Erythroblast (primary cell): ENCODE results near the gene KIF16B.

ENCODE experiments used
- DNase-seq, 2 experiments: peaks; one replicate each; lab custom pipeline; 2025; lab: John Stamatoyannopoulos, UW
- GATA1 ChIP-seq: IDR thresholded peaks from 2 replicates; pipeline ENCODE4 v1.6.1; 2011; ENCODE audit warnings: low read depth, mild to moderate bottlenecking, control low read depth, low read length, moderate library complexity
- POLR2A ChIP-seq: IDR thresholded peaks from 2 replicates; pipeline ENCODE4 v1.6.1; 2011; ENCODE audit warnings: mild to moderate bottlenecking, low read length

Gene KIF16B

DNA sequence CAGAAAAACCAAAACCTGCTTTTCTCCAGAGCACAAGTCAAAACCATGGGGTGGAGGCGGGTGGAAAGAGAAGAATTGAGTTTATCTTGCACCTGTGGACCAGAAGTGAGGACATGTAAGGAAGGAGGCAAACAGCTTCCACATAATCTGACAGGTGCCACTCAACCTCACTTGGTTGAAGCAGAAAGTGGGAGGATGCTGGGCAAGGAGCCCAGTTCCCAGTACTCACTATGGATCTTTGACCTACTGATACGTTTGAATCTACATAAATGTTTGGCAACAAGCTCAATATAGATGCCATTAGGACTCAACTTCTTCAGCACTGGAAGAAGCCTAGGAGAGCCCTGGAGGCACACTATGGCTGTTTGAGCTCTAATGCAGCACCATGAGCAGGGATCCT is 285.5 kb downstream of the KIF16B start:
- DNase-seq: no peak
- TF ChIP-seq POLR2A (no peak), GATA1 (no peak)

DNA sequence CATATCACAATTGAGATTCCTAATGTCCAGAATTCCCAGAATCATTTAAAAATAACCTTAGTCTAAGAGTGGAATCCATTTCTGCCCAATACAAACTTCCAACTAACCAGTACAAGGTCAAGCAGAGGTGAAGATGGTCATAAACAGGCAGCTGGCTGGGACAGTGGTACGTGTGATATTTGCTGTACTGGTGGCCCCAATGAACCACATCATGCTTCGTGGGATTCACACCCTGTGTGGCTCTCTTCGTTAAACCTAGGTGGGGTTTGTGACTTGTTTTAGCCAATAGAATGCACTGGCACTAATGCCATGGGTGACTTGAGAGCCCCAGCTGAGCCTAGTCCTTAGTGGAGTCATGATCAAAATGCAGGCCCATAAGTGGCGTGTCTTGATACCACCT is 286.6 kb downstream of the KIF16B start:
- DNase-seq: no peak
- TF ChIP-seq GATA1 (no peak), POLR2A (no peak)

DNA sequence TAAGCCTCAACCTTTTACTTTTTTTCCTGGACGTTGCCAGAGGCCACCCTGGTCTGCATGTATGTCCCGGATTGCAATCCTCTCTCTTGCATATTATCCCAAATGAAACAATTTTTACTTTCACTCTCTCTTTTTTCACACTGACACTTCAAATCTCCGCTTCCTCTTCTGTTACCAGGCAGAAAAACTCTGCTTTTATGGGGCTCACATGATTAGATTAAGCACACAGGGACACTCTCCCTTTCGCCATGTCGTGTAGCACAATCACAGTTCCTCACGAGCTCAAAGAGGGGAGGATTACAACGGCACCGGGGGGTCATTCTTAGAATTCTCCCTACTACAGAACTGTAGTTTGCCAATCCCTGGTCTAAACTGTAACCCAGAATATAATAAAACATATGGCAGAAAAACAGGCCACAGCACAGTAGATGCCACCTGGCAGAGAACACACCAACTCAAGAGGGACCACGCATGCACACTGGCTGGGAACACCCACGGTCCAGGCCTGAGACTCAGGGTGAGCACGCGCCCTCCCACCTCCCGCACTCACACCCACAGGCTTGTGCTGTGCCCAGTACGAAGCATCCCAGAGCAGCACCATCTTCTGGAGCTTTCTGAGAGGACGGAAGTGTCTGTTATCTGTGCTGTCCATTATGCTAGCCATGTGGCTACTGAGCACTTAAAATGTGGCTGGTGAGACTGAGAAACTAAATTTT is 288.7 kb downstream of the KIF16B start:
- no peak for DNase-seq
- no peak for TF ChIP-seq POLR2A
- no peak for TF ChIP-seq GATA1

DNA sequence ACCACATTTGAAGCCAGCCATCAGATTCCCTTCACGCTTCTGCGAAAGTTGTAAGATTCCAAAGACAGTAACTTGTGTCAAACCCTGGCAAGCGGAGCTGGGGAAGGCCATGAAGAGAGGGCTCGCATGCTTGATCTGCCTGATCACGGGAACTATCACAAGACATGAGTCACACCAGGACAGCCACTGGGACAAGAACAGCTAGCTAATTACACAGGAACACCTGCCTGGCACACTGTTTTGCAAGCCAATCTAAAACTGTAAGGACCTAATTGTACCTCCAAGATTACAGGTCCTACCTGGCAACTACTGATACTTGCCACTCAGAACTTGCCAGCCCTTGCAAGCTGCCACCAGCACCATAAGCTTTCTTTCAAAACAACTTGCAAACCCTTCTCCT is 289.3 kb downstream of the KIF16B start:
- no peak for TF ChIP-seq POLR2A
- no peak for TF ChIP-seq GATA1
- no peak for DNase-seq

DNA sequence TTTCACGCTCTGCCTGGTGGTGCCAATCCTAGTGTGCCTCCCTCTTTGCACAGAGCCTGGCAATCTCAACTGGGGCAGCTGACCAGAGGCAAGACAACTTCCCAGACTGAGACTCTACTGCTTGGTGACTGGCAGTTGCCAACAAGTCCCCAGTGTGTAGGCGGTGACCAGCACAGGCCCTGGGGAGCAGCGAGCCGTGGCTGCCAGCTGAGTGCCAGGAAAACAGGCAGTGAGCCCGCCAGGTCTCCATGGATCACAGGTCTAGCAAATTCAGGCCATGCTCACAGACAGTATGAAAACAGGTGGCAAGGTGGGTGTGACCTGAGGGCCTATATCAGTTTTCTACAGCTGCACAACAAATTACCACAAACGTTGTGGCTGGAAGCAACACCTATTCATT is 289.9 kb downstream of the KIF16B start:
- no peak for TF ChIP-seq GATA1
- TF ChIP-seq POLR2A: no peak
- DNase-seq: no peak

GRCh38 chr20:16280219-16280618 is 293.0 kb downstream of the KIF16B start:
- no peak for DNase-seq

GRCh38 chr20:16279320-16279719 is 293.9 kb downstream of the KIF16B start:
- DNase-seq: no peak
- no peak for TF ChIP-seq POLR2A
- no peak for TF ChIP-seq GATA1

More at GRCh38 chr20:16280219-16280618, 293.0 kb downstream of the KIF16B start:
- TF ChIP-seq GATA1 (no peak), POLR2A (no peak)

GRCh38 chr20:16273812-16274555 is 299.3 kb downstream of the KIF16B start:
- TF ChIP-seq GATA1: no peak
- TF ChIP-seq POLR2A: no peak
- no peak for DNase-seq

DNA sequence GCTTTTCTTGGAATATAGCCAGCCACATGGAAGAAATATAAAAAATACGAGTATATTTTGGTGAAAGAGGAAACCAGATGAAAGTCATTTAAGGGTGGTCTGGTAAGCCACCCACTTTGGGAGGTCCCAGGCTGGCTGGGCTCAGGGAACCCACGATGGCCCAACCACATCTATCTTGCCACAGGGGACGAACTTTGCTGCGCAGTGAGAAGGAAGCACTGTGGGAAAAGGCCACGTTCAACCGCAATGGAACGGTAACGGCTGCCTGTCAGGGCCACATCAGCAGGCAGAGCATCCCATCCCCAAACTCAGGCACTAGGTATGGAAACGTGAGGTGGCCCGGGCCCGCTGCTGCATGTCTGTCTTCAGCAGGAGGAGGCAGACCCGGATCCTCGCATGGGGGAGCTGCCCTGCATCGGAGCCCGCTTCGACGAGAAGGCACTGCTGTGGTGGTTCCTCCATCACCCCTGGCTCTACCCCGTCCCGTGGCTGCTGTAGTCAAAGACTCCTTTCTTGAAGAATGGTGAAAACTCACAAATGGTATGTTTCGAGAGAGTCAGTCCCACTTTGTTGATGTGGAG is 300.4 kb downstream of the KIF16B start:
- DNase-seq: no peak
- TF ChIP-seq POLR2A: no peak
- no peak for TF ChIP-seq GATA1

DNA sequence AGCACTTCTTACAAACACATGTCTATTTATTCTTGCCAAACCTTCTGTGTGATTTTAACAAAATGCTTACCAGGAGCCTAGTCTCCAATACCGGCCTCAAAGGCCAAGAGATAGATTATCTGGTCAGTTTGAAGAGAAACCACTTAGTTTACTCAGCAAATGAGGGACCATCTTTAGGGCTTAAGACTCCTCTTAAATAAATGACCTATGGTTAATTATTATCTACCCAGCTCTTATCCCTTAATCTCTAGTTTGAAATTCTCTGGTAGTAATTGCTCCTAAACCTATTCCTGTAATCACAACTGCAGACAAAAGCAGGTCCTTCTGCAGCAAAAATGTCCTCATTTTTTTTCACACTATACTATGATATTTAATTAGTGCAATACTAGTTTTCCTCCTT is 301.8 kb downstream of the KIF16B start:
- no peak for DNase-seq
- TF ChIP-seq POLR2A: no peak
- TF ChIP-seq GATA1: no peak

DNA sequence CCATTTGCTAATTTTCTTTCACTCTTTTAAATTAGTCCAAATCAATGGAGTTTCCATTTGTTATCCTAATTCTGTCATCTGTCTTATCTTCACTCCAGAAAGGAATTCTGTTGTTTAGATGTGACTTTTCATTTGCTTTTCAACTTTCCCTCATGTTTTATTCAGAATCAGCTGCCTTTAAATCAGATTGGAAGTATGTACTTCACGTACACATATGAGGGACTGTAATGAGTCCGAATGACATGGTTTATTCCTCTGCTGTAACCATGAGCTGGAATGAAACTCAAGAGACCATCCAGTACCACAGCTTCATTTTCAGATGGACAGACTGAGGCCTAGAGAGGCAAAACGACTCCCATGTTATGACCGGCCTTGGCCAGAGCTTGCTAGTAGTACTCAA is 302.3 kb downstream of the KIF16B start:
- no peak for DNase-seq
- TF ChIP-seq GATA1 (no peak), POLR2A (no peak)

DNA sequence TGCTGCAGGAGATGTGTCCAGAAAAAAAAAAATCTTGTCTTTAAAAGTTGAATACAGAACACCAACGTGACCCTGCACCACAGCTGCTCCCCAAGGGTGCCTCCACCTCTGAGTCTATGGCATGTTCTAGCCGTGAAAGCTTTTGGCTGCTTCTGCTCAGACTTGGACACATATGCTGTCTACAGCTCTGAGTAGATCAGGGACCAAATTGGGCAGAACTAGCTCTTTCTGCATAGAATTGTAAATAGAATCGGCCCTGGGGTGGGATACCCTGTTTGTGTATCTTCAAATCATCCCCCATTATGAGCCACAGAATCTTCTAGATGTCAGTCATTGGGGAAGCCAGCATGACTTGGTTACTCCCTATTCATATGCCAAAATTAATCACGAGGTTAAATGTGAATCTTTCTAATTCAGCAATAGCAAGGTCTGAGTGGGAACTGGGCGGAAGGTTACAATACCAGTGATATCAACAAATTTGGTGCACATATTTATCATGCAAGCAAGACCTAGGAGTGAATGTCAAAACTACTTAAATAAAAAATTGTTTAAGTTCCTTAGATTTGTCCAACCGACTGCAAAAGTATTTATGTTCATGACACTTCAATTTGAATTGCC is 302.8 kb downstream of the KIF16B start:
- no peak for DNase-seq
- TF ChIP-seq GATA1 (no peak), POLR2A (no peak)

DNA sequence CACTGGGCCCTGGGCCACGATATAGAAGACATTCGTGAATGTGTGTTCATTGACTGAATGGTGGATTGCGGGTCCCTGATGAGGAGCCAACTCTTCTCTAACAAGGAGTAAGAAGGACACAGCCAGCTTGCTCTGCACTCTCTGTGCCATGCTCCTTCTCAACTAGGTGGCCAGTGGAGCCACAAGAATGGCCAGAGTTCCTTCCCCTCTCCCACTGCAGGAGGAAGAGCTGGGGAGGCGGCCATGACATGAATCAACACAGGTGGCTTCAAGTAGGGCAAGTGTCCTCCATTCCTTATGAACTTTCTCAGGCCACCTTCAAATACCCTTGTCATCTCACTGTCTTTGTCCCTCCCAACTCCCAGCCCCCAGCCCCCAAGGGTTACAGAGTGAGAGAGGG is 305.7 kb downstream of the KIF16B start:
- TF ChIP-seq POLR2A (no peak), GATA1 (no peak)
- no peak for DNase-seq

GRCh38 chr20:16265334-16265733 is 307.9 kb downstream of the KIF16B start:
- TF ChIP-seq POLR2A (no peak), GATA1 (no peak)
- no peak for DNase-seq
